HCT116 (cell line): ENCODE data around the gene BRSK1.

Experiments used
- EGR1 ChIP-seq: IDR thresholded peaks from 2 replicates; pipeline ENCODE4 v1.6.1; 2012; ENCODE audit warnings: low read depth
- ELF1 ChIP-seq: IDR thresholded peaks from 2 replicates; pipeline ENCODE4 v1.6.1; 2012; ENCODE audit warnings: low read depth, borderline replicate concordance
- EZH2 ChIP-seq: fragments of 200-600 bp; sonication (generic); IDR thresholded peaks from 2 replicates; pipeline ENCODE4 v1.6.1; 2017; ENCODE audit warnings: antibody characterized with exemption, mixed run types
- EZH2phosphoT487 ChIP-seq: fragments of 200-600 bp; IDR thresholded peaks from 2 replicates; pipeline ENCODE4 v1.6.1; 2018; ENCODE audit warnings: antibody characterized with exemption, borderline replicate concordance
- POLR2A ChIP-seq: IDR thresholded peaks from 2 replicates; pipeline ENCODE4 v1.7.0; 2011; ENCODE audit warnings: borderline replicate concordance; ENCODE audit not compliant: insufficient read depth, insufficient read length; ENCODE audit errors: extremely low read depth
- POLR2AphosphoS5 ChIP-seq: IDR thresholded peaks from 2 replicates; pipeline ENCODE4 v1.6.1; 2011; ENCODE audit warnings: mild to moderate bottlenecking, low read depth, low read length, moderate library complexity
- SIN3A ChIP-seq: IDR thresholded peaks from 2 replicates; pipeline ENCODE4 v1.6.1; 2012; ENCODE audit warnings: low read depth
- SP1 ChIP-seq: IDR thresholded peaks from 2 replicates; pipeline ENCODE4 v1.6.1; 2012; ENCODE audit warnings: low read depth
- YY1 ChIP-seq: IDR thresholded peaks from 2 replicates; pipeline ENCODE4 v1.6.1; 2011; ENCODE audit warnings: low read length, low read depth, moderate library complexity, mild to moderate bottlenecking; ENCODE audit not compliant: insufficient replicate concordance; ENCODE audit errors: extremely low read depth
- ZNF274 ChIP-seq: fragments of 200-500 bp; sonication (Bioruptor generic); IDR thresholded peaks from 2 replicates; pipeline ENCODE4 v1.6.1; 2014; ENCODE audit warnings: mild to moderate bottlenecking, low read depth, low read length, inconsistent platforms
- TF ChIP-seq, protein P1 (sequence below), 3 experiments: fragments of 200-600 bp in 1 of 3; sonication (generic) in 1 of 3; IDR thresholded peaks in 2 of 3; conservative IDR thresholded peaks in 1 of 3; 2 replicates each; pipeline ENCODE4 v1.5.1; 2012 to 2017; ENCODE audit warnings: low read depth in 2 of 3, low read length in 2 of 3, antibody characterized with exemption in 1 of 3, borderline replicate concordance in 1 of 3, control low read depth in 1 of 3, mild to moderate bottlenecking in 1 of 3, mixed read lengths in 1 of 3, mixed run types in 1 of 3, moderate library complexity in 1 of 3; ENCODE audit not compliant: insufficient read depth in 1 of 3
- TF ChIP-seq, protein P2 (sequence below): IDR thresholded peaks from 2 replicates; pipeline ENCODE4 v1.6.1; 2012
- TF ChIP-seq, protein P3 (sequence below): IDR thresholded peaks from 2 replicates; pipeline ENCODE4 v1.6.1; 2012; ENCODE audit warnings: low read depth
- TF ChIP-seq, protein P4 (sequence below): IDR thresholded peaks from 2 replicates; pipeline ENCODE4 v1.6.1; 2012

DNA sequence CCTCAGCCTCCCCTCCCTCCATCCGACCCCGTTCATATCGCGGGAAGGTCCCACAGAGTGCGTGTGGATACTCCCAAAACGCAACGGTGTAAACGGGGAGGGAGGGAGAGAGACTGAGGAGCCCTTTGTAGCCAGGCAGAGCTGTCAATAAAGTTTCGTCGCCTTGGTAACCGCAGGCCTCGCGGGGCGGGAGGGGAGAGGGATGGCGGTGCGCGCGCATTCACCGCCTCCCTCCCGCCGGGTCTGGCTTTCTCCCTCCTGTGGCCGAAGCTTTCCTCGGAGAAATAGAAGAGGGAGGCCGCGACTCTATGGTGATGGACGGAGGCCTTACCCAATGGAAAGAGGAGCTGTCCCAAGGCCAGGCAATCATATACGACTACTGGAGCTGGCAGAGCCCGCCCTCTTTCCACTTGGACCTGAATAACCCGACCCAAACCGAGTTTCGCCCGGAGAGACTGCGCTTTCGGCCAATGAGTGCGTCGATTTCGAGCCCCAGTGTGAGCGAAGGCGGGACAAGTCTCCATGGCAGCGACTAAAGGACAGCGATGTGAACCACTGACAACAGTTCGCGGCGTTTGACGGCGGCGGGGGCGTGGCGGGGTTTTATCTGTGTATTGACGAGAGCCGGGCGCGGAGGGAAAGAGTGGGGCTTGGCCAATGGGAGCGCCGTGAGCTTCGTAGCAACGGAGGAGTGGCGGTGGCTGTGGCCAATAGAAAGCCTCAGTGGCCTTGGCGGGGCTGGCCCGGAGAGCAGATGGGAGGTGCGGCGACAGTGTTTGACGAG lies 55.5 kb downstream of the BRSK1 start, which contains the start of gene KMT5C:
- TF ChIP-seq, protein P1, sequence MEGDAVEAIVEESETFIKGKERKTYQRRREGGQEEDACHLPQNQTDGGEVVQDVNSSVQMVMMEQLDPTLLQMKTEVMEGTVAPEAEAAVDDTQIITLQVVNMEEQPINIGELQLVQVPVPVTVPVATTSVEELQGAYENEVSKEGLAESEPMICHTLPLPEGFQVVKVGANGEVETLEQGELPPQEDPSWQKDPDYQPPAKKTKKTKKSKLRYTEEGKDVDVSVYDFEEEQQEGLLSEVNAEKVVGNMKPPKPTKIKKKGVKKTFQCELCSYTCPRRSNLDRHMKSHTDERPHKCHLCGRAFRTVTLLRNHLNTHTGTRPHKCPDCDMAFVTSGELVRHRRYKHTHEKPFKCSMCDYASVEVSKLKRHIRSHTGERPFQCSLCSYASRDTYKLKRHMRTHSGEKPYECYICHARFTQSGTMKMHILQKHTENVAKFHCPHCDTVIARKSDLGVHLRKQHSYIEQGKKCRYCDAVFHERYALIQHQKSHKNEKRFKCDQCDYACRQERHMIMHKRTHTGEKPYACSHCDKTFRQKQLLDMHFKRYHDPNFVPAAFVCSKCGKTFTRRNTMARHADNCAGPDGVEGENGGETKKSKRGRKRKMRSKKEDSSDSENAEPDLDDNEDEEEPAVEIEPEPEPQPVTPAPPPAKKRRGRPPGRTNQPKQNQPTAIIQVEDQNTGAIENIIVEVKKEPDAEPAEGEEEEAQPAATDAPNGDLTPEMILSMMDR (IDR thresholded peaks at IDR 0.05 in 2 of 3, conservative IDR thresholded peaks at IDR 0.05 in 1 of 3; ENCODE audit: borderline replicate concordance in 1 of 3, insufficient read depth in 1 of 3, low read depth in 2 of 3, low read length in 2 of 3) = 0 out of 6 replicates have a peak, but pooled peaks of 1 of the 3 experiments have one; percentile 17
- TF ChIP-seq ZNF274 (no peak), ELF1 (no peak), EGR1 (peak; percentile 86), POLR2AphosphoS5 (peak; percentile 45), POLR2A (peak; percentile 31), EZH2phosphoT487 (no peak), EZH2 (no peak), SIN3A (no peak), SP1 (peak; percentile 99), YY1 (no peak)
- TF ChIP-seq, protein P2, sequence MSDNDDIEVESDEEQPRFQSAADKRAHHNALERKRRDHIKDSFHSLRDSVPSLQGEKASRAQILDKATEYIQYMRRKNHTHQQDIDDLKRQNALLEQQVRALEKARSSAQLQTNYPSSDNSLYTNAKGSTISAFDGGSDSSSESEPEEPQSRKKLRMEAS = no peak
- TF ChIP-seq, protein P3, sequence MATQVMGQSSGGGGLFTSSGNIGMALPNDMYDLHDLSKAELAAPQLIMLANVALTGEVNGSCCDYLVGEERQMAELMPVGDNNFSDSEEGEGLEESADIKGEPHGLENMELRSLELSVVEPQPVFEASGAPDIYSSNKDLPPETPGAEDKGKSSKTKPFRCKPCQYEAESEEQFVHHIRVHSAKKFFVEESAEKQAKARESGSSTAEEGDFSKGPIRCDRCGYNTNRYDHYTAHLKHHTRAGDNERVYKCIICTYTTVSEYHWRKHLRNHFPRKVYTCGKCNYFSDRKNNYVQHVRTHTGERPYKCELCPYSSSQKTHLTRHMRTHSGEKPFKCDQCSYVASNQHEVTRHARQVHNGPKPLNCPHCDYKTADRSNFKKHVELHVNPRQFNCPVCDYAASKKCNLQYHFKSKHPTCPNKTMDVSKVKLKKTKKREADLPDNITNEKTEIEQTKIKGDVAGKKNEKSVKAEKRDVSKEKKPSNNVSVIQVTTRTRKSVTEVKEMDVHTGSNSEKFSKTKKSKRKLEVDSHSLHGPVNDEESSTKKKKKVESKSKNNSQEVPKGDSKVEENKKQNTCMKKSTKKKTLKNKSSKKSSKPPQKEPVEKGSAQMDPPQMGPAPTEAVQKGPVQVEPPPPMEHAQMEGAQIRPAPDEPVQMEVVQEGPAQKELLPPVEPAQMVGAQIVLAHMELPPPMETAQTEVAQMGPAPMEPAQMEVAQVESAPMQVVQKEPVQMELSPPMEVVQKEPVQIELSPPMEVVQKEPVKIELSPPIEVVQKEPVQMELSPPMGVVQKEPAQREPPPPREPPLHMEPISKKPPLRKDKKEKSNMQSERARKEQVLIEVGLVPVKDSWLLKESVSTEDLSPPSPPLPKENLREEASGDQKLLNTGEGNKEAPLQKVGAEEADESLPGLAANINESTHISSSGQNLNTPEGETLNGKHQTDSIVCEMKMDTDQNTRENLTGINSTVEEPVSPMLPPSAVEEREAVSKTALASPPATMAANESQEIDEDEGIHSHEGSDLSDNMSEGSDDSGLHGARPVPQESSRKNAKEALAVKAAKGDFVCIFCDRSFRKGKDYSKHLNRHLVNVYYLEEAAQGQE = no peak
- TF ChIP-seq, protein P4, sequence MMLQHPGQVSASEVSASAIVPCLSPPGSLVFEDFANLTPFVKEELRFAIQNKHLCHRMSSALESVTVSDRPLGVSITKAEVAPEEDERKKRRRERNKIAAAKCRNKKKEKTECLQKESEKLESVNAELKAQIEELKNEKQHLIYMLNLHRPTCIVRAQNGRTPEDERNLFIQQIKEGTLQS = no peak
